ENCODE data around the gene DNAJC8.

DNA sequence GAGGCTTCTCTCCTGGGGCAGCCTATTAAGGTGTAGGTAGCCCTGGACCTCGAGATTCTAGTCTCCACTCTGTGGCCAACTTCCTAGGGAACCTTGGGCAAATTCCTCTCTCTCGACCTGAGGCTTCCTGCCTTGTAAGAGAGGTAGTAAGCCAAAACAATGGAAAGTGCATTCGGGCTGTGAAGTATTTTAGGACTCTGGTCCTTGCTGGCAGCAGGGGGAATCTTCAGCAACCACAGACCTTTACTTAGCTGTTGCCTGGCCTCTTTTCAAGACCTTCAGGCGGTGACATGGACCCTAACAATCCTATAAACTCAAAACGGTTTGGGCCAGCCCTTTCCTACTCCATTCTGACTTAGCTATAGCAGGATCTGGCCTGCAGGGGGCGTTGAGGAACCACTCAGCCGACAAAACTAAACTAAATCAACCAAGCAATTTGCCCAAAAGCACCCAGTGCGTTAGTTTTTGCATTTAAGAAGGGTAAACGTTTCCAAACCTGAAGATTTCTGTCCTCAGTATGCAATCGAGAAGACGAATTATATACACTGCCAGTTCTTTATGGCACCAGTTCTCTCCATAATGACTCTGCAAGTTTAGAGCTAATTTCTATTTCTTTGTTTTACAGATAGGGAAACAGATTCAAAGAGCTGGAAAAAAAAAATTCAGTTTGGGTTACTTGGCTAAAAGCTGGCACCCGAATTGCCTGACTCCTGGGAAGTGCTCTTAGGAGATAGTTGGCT lies 15.6 kb upstream of the DNAJC8 start:
- TF ChIP-seq SIN3A (IDR thresholded peaks at IDR 0.05; ENCODE audit: borderline replicate concordance, insufficient read depth, low read depth, low read length) (no peak), POLR2AphosphoS5 (IDR thresholded peaks at IDR 0.05; ENCODE audit: low read depth, low read length) (no peak)

All from Panc1 (cell line).